ENCODE results near the gene ANKMY1. TPM values are rescaled to one million over a fixed set of nuclear protein-coding genes. Genes with fewer than 3 reads are reported as not detected.
"Not testable (repeated sequence)": the region's sequence is repeated elsewhere in the genome, so short reads cannot be mapped to it uniquely, and the experiment has no call there.

Gene ANKMY1
- total RNA-seq, 6 experiments from 2014 or later = 6.6 to 11.0 (median 9.0) TPM

DNA sequence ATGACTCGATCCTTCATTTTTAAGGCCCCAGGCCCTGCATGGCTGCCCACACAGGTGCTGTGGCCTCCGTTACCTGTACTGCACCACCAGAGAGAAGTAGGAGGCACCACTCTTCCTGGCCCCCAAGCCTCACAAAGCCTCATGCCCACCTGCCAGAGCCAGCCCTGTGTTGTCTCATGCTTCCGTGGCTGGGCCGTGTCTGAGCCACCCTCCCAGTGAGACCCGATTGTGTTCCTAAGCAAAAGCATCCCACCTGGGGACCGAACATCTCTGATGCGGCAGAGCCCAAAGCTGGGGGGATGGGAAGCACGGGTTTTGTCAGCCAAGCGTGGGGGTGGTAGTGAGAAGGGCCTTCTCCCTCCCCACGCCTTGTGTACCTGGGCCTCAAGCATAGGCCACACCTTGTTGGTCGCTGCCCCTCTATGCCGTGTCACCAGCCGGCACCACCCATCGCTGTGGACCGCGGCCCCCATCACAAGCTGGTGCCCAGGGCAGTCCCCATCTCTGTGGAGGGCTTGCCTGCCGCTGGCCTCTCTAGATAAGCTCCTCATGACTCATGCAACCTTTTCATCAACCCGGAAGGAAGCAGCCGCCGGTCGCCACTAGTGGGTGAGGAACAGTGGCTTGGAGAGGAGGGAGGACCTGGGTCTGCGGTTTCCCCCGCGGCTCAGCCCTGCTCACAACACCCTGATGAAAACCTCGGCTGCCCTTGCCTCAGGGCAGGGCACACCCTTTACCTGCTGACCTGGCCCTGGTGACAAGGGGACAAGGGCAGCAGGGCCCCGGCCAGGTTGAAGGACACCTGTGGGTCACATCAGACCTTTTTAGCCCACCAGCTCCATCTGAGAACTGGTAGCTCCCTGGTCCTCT is 7.8 kb upstream of the ANKMY1 start:
- DNase-seq = peak; percentile 77 to 87 (median 86)
- Histone ChIP-seq H3K27ac (peak overlapping the region; percentile 52 to 83 (median 73)), H3K9me3 (no peaks in the 10 kb centered on the region), H3K4me3 (peak overlapping the region in 1 of 3 donors; percentile 78), H3K36me3 (no peaks in the 10 kb centered on the region), H3K27me3 (no peaks in the 10 kb centered on the region), H3K4me1 (peaks cover 0 to 49% (median 21%) of the 10 kb centered on the region in 4 donors)
- 53% methylated on average over 11 of the region's 26 CpGs for WGBS (ENCODE audit: insufficient coverage, low coverage, low lambda C conversion rate, missing lambda C conversion rate)
- ATAC-seq = peak; percentile 10 to 26 (median 16)
- TF ChIP-seq, protein P1, sequence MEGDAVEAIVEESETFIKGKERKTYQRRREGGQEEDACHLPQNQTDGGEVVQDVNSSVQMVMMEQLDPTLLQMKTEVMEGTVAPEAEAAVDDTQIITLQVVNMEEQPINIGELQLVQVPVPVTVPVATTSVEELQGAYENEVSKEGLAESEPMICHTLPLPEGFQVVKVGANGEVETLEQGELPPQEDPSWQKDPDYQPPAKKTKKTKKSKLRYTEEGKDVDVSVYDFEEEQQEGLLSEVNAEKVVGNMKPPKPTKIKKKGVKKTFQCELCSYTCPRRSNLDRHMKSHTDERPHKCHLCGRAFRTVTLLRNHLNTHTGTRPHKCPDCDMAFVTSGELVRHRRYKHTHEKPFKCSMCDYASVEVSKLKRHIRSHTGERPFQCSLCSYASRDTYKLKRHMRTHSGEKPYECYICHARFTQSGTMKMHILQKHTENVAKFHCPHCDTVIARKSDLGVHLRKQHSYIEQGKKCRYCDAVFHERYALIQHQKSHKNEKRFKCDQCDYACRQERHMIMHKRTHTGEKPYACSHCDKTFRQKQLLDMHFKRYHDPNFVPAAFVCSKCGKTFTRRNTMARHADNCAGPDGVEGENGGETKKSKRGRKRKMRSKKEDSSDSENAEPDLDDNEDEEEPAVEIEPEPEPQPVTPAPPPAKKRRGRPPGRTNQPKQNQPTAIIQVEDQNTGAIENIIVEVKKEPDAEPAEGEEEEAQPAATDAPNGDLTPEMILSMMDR (IDR thresholded peaks at IDR 0.05) = no peak
- TF ChIP-seq POLR2A (IDR thresholded peaks at IDR 0.05) = no peak
- intact Hi-C loops (cut with DNase I) = no loop called here

DNA sequence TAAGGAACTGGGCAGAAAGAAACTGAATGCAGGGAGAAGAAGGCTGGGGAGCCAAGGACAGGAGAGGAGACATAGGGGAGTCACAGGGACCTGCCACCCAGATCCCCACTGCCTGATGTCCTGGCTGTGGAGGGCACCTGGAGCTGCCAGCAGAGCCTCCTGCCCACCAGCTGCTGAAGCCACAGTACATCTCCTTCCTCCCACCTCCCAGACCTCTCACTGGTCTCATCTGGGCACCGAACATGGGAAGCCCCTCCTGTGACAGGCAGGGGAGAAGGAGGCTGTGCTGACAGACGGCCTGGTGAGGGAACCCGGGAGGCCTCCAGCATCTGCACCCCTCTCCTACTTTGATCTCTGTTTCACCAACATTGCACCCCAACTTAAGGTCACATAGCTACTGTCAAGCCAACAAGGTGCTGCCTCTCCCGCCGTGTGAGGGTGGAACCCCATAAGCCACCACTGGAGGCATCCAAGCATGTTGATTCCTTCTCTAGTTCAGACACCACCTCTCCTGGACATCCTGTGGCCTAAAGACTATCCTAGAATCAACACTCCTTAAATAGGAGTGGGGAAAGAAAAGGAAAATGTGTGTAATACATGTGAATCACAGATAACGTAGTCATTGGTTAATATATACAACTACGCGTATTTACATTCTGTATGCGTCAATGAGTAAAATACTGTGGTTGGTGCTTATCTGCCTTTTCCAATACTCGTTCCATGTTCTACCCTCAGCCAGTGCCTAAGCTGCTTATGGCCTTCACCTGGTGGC is 7.0 kb upstream of the ANKMY1 start:
- Histone ChIP-seq H3K9me3 (no peaks in the 10 kb centered on the region), H3K27ac (peak overlapping the region in 2 of 3 donors; percentile 73 to 83), H3K36me3 (no peaks in the 10 kb centered on the region), H3K27me3 (no peaks in the 10 kb centered on the region), H3K4me1 (peaks cover 0 to 44% (median 22%) of the 10 kb centered on the region in 4 donors), H3K4me3 (no peak overlapping the region)
- no peak for TF ChIP-seq POLR2A (IDR thresholded peaks at IDR 0.05)
- TF ChIP-seq, protein P1 (IDR thresholded peaks at IDR 0.05) = peak in 1 of 4 donors; percentile 6
- DNase-seq = peak in 1 of 3 donors; percentile 35
- intact Hi-C loops (cut with DNase I) = no loop called here
- WGBS (ENCODE audit: insufficient coverage, low coverage, low lambda C conversion rate, missing lambda C conversion rate) = 72% methylated on average over 9 of the region's 10 CpGs
- ATAC-seq = no peak

DNA sequence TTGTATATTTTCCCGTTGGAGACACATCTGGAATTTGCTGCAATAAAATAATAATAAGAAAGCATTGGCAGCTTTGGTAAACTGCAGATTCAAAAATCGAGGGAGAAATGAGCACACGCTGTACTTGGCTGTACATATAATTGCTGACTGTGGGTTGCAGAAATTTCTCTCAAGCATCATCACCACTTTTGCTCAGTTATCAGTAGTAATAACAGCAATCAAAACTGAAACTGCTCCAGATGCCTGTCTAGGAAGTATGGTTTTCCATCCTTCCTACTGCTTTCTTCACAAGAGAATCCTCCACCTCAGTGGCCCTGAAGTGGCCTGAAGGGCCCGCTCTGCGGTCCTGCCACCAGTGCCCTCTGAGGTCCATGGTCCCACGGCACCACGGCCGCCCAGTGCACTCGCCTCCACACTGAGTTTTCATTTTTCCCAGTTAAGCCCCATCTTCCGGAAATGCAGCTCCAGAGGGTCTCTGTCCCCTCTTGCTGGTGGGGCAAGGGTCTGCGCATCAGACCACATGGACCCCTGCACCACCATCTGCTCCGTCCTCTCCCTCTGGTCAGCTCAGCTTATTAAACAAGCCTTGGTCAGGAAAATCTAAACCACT is 6.3 kb upstream of the ANKMY1 start:
- no peak overlapping the region for H3K4me3 ChIP-seq
- intact Hi-C loops (cut with DNase I) = no loop called here
- no peak for TF ChIP-seq POLR2A (IDR thresholded peaks at IDR 0.05)
- TF ChIP-seq, protein P1 (IDR thresholded peaks at IDR 0.05) = no peak
- H3K9me3 ChIP-seq = no peaks in the 10 kb centered on the region
- no peaks in the 10 kb centered on the region for H3K36me3 ChIP-seq
- 86% methylated on average over 8 of the region's 12 CpGs for WGBS (ENCODE audit: insufficient coverage, low coverage, low lambda C conversion rate, missing lambda C conversion rate)
- peaks cover 0 to 44% (median 23%) of the 10 kb centered on the region in 4 donors for H3K4me1 ChIP-seq
- H3K27ac ChIP-seq = no peak overlapping the region
- no peak for DNase-seq
- no peaks in the 10 kb centered on the region for H3K27me3 ChIP-seq
- no peak for ATAC-seq

DNA sequence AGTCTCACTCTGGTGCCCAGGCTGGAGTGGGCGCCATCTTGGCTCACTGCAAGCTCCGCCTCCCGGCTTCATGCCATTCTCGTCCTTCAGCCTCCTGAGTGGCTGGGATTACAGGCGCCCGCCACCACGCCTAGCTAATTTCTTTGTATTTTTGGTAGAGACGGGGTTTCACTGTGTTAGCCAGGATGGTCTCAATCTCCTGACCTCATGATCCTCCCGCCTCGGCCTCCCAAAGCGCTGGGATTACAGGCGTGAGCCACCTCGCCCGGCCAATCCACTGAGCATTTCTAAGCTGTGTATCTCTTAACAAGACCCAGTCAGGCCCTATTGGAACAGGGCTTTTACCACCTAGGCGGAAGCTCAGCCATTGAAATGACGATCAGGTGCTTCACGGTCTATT is 5.4 kb upstream of the ANKMY1 start:
- H3K27me3 ChIP-seq; H3K36me3 ChIP-seq; intact Hi-C loops (cut with DNase I); H3K4me3 ChIP-seq; ATAC-seq; H3K27ac ChIP-seq; DNase-seq; H3K9me3 ChIP-seq: not testable (repeated sequence)
- peaks cover 0 to 47% (median 23%) of the 10 kb centered on the region in 4 donors for H3K4me1 ChIP-seq
- WGBS (ENCODE audit: insufficient coverage, low coverage, low lambda C conversion rate, missing lambda C conversion rate) = 91% methylated on average over 14 of the region's 17 CpGs
